Panc1 (cell line): ENCODE results near the gene LILRB1. TPM values are rescaled to one million over a fixed set of nuclear protein-coding genes. Genes with fewer than 3 reads are reported as not detected.

Source experiments
- ATAC-seq: fragments of 200-7000 bp; cut with Tn5 transposase; 2 replicates; pipeline ENCODE4 v1.9.1; 2020; ENCODE audit warnings: mild to moderate bottlenecking, moderate library complexity
- BruUV-seq: library from RNA; stranded (reverse); fragments of 400-500 nt; replicated peaks from 2 replicates; lab custom pipeline; 2021; lab: Mats Ljungman, UMichigan
- CTCF ChIA-PET: fragments of 300-600 bp; sonication (Branson Sonifier 250); formaldehyde crosslinking; loops from one replicate; lab custom pipeline; 2022; ENCODE audit warnings: antibody characterized with exemption; lab: Charles Lee
- POLR2A ChIA-PET: fragments of 300-600 bp; sonication (Branson Sonifier 250); formaldehyde crosslinking; loops from one replicate; lab custom pipeline; 2022; ENCODE audit warnings: antibody characterized with exemption; lab: Charles Lee
- DNase-seq: peaks from one replicate; pipeline ENCODE4 v3.0.0-alpha.2; 2010; ENCODE audit warnings: low read depth, low spot score
- H3K27ac ChIP-seq: 2 replicates; pipeline ENCODE4 v1.5.1; 2011; ENCODE audit warnings: mild to moderate bottlenecking, low read length, inconsistent platforms
- H3K27me3 ChIP-seq: fragments of 200-500 bp; sonication (Bioruptor generic); 2 replicates; pipeline ENCODE4 v1.6.0; 2014; ENCODE audit warnings: low read length, inconsistent platforms; ENCODE audit not compliant: control insufficient read depth, insufficient read depth
- H3K36me3 ChIP-seq: fragments of 200-500 bp; sonication (Bioruptor generic); 2 replicates; pipeline ENCODE4 v1.5.1; 2014; ENCODE audit warnings: inconsistent platforms, mild to moderate bottlenecking, low read length, moderate library complexity; ENCODE audit not compliant: control insufficient read depth, insufficient read depth
- H3K4me1 ChIP-seq: 2 replicates; pipeline ENCODE4 v1.5.1; 2011; ENCODE audit warnings: inconsistent platforms, mild to moderate bottlenecking, low read length, moderate library complexity; ENCODE audit not compliant: control insufficient read depth, insufficient read depth
- H3K4me3 ChIP-seq, 2 experiments: 2 replicates each; pipeline ENCODE4 v1.5.1; 2011 to 2012; ENCODE audit warnings: low read depth in 2 of 2, low read length in 2 of 2, mild to moderate bottlenecking in 2 of 2, inconsistent platforms in 1 of 2, moderate library complexity in 1 of 2
- H3K9me3 ChIP-seq: fragments of 200-500 bp; sonication (Bioruptor generic); 2 replicates; pipeline ENCODE4 v1.5.1; 2014; ENCODE audit warnings: low read depth, mild to moderate bottlenecking, inconsistent platforms, low read length, moderate library complexity; ENCODE audit not compliant: control insufficient read depth, insufficient read depth
- POLR2AphosphoS5 ChIP-seq: IDR thresholded peaks from 2 replicates; pipeline ENCODE4 v1.6.1; 2012; ENCODE audit warnings: mild to moderate bottlenecking, low read depth, low read length, moderate library complexity
- SIN3A ChIP-seq: IDR thresholded peaks from 2 replicates; pipeline ENCODE4 v1.6.1; 2012; ENCODE audit warnings: low read depth, mild to moderate bottlenecking, low read length, moderate library complexity, borderline replicate concordance; ENCODE audit not compliant: insufficient read depth
- TCF7L2 ChIP-seq: IDR thresholded peaks from 2 replicates; pipeline ENCODE4 v1.6.1; 2011; ENCODE audit warnings: mild to moderate bottlenecking, low read depth, low read length, inconsistent platforms
- in situ Hi-C: cut with HindIII; loops from 2 replicates; pipeline ENCODE4 v1.10.0; 2016; ENCODE audit warnings: low sequenced_read_pairs, low pct_unique_long_range_greater_than_20kb
- intact Hi-C: fragments of 100-400 bp; cut with micrococcal nuclease; formaldehyde crosslinking; loops from one replicate; pipeline ENCODE4 v1.10.0; 2022; ENCODE audit not compliant: unreplicated experiment
- total RNA-seq: library from RNA; stranded (reverse); gene quantifications from one replicate; pipeline ENCODE4 v1.2.1, GENCODE V29; 2021; ENCODE audit not compliant: unreplicated experiment
- TF ChIP-seq, protein P1 (sequence below), 2 experiments: IDR thresholded peaks; 2 replicates each; pipeline ENCODE4 v1.6.1; 2011 to 2012; ENCODE audit warnings: low read depth in 2 of 2, control low read depth in 1 of 2, low read length in 1 of 2, mild to moderate bottlenecking in 1 of 2, moderate library complexity in 1 of 2; ENCODE audit not compliant: insufficient read depth in 1 of 2
- TF ChIP-seq, protein P2 (sequence below): fragments of 450-650 bp; IDR thresholded peaks from 2 replicates; pipeline ENCODE4 v1.5.1; 2017; ENCODE audit warnings: mild to moderate bottlenecking

The LILRB1 gene
- total RNA-seq, 1 experiment from 2014 or later: 0.08 TPM

DNA sequence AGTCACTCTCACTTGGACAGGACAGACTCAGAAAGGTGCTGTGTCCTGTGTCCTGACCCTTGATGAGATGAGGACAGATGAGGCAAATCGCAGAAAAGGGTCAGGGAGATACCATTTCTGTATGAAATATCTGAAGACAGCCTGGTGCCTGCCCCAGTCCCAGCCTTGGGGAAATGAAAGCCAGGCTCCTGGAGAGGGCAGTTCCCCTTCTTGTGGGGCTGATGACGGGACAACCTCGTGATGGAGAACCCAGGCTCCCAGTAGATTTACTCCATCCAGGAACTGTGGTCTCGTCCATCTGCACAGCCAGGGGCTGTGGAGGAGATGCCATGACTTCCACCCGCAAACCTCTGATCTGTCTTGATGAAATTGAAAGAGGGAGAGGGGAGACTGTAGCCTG lies 13.8 kb downstream of the LILRB1 start:
- no peak for ATAC-seq
- no TSS peak for BruUV-seq

GRCh38 chr19:54646331-54646841 lies 16.1 kb downstream of the LILRB1 start:
- intact Hi-C loops: no loop called here
- TF ChIP-seq SIN3A (no peak), TCF7L2 (no peak), POLR2AphosphoS5 (no peak)
- TF ChIP-seq, protein P1, sequence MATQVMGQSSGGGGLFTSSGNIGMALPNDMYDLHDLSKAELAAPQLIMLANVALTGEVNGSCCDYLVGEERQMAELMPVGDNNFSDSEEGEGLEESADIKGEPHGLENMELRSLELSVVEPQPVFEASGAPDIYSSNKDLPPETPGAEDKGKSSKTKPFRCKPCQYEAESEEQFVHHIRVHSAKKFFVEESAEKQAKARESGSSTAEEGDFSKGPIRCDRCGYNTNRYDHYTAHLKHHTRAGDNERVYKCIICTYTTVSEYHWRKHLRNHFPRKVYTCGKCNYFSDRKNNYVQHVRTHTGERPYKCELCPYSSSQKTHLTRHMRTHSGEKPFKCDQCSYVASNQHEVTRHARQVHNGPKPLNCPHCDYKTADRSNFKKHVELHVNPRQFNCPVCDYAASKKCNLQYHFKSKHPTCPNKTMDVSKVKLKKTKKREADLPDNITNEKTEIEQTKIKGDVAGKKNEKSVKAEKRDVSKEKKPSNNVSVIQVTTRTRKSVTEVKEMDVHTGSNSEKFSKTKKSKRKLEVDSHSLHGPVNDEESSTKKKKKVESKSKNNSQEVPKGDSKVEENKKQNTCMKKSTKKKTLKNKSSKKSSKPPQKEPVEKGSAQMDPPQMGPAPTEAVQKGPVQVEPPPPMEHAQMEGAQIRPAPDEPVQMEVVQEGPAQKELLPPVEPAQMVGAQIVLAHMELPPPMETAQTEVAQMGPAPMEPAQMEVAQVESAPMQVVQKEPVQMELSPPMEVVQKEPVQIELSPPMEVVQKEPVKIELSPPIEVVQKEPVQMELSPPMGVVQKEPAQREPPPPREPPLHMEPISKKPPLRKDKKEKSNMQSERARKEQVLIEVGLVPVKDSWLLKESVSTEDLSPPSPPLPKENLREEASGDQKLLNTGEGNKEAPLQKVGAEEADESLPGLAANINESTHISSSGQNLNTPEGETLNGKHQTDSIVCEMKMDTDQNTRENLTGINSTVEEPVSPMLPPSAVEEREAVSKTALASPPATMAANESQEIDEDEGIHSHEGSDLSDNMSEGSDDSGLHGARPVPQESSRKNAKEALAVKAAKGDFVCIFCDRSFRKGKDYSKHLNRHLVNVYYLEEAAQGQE (IDR thresholded peaks at IDR 0.05; ENCODE audit: insufficient read depth in 1 of 2, low read depth in 2 of 2, low read length in 1 of 2): no peak
- TF ChIP-seq, protein P2, sequence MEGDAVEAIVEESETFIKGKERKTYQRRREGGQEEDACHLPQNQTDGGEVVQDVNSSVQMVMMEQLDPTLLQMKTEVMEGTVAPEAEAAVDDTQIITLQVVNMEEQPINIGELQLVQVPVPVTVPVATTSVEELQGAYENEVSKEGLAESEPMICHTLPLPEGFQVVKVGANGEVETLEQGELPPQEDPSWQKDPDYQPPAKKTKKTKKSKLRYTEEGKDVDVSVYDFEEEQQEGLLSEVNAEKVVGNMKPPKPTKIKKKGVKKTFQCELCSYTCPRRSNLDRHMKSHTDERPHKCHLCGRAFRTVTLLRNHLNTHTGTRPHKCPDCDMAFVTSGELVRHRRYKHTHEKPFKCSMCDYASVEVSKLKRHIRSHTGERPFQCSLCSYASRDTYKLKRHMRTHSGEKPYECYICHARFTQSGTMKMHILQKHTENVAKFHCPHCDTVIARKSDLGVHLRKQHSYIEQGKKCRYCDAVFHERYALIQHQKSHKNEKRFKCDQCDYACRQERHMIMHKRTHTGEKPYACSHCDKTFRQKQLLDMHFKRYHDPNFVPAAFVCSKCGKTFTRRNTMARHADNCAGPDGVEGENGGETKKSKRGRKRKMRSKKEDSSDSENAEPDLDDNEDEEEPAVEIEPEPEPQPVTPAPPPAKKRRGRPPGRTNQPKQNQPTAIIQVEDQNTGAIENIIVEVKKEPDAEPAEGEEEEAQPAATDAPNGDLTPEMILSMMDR: no peak
- Histone ChIP-seq H3K4me3 (no peak overlapping the region), H3K36me3 (no peaks in the 10 kb centered on the region), H3K9me3 (no peaks in the 10 kb centered on the region), H3K27ac (no peak overlapping the region), H3K4me1 (no peaks in the 10 kb centered on the region), H3K27me3 (peaks cover 13% of the 10 kb centered on the region)
- CTCF ChIA-PET: interaction anchor here (0.6 kb wide), 1 partner anchor 495 kb away, joined by 3 read pairs; no protein-coding TSS in a partner anchor
- ATAC-seq (no peak), DNase-seq (no peak)
- BruUV-seq: no TSS peak
- in situ Hi-C loops: no loop called here
- POLR2A ChIA-PET: no interaction called here

More for the DNA sequence above, 13.8 kb downstream of the LILRB1 start:
- DNase-seq: no peak
- H3K9me3 ChIP-seq: no peaks in the 10 kb centered on the region
- H3K36me3 ChIP-seq: no peaks in the 10 kb centered on the region
- intact Hi-C loops: no loop called here
- H3K4me1 ChIP-seq: no peaks in the 10 kb centered on the region
- H3K4me3 ChIP-seq: no peak overlapping the region
- in situ Hi-C loops: no loop called here
- TF ChIP-seq, protein P2: no peak
- TF ChIP-seq, protein P1 (IDR thresholded peaks at IDR 0.05; ENCODE audit: insufficient read depth in 1 of 2, low read depth in 2 of 2, low read length in 1 of 2): no peak
- H3K27ac ChIP-seq: no peak overlapping the region
- H3K27me3 ChIP-seq: peaks cover 13% of the 10 kb centered on the region
- ChIA-PET CTCF (no interaction called here), POLR2A (no interaction called here)
